Measurements from ENCODE around the gene RSRP1.

Gene RSRP1

GRCh38 chr1:25232027-25232865 lies 15.0 kb downstream of the RSRP1 start, which contains the start of gene SYF2:
TSS of gene SYF2 (minus strand) at chr1:25232502. CDS start at chr1:25232467, 35 bp downstream.
- H3K4me3 Mint-ChIP-seq: no peak within 1 kb of the TSS
- no peaks in the 10 kb centered on the region for H3K27me3 Mint-ChIP-seq (ENCODE audit: low read depth)
- H3K4me1 Mint-ChIP-seq: peaks cover 18% of the 10 kb centered on the region

GRCh38 chr1:25223471-25223870 lies 23.8 kb downstream of the RSRP1 start:
- TF ChIP-seq CTCF (IDR thresholded peaks at IDR 0.05; ENCODE audit: unreplicated experiment in 3 of 3): no peak
- Mint-ChIP-seq H3K27ac (no peak overlapping the region), H3K9me3 (no peaks in the 10 kb centered on the region), H3K4me3 (no peak overlapping the region), H3K27me3 (ENCODE audit: low read depth) (peaks cover 5% of the 10 kb centered on the region), H3K4me1 (peaks cover 5% of the 10 kb centered on the region), H3K36me3 (ENCODE audit: low read depth) (peaks cover 61% of the 10 kb centered on the region)

More at GRCh38 chr1:25232027-25232865, 15.0 kb downstream of the RSRP1 start, which contains the start of gene SYF2:
- H3K27ac Mint-ChIP-seq: no peak within 1 kb of the TSS
- no peak for TF ChIP-seq CTCF (IDR thresholded peaks at IDR 0.05; ENCODE audit: unreplicated experiment in 3 of 3)
- no peaks in the 10 kb centered on the region for H3K9me3 Mint-ChIP-seq
- H3K36me3 Mint-ChIP-seq (ENCODE audit: low read depth): peaks cover 32% of the 10 kb centered on the region

DNA sequence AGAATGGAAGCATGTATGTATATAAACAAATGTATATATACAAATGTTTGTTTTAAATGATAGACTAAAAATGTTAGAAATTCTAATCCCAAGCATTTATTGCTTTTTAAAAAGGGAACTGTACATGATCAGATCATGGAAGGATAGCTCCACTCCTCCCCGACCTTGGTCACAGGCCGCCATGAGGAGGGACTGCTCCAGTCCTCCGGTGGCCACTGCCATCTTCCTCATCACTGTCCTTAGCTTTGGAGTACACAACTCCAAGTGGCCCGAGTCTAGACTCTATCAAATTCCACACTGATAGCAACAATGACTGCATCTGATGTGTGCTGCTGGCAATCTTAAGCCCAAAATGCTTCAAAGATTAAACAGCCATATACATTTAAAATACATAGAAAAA lies 24.6 kb downstream of the RSRP1 start:
- TF ChIP-seq CTCF (IDR thresholded peaks at IDR 0.05; ENCODE audit: unreplicated experiment in 3 of 3): no peak
- no peaks in the 10 kb centered on the region for H3K9me3 Mint-ChIP-seq
- no peak overlapping the region for H3K4me3 Mint-ChIP-seq
- no peak overlapping the region for H3K27ac Mint-ChIP-seq
- H3K36me3 Mint-ChIP-seq (ENCODE audit: low read depth): peaks cover 55% of the 10 kb centered on the region
- H3K4me1 Mint-ChIP-seq: peaks cover 5% of the 10 kb centered on the region
- peaks cover 5% of the 10 kb centered on the region for H3K27me3 Mint-ChIP-seq (ENCODE audit: low read depth)

DNA sequence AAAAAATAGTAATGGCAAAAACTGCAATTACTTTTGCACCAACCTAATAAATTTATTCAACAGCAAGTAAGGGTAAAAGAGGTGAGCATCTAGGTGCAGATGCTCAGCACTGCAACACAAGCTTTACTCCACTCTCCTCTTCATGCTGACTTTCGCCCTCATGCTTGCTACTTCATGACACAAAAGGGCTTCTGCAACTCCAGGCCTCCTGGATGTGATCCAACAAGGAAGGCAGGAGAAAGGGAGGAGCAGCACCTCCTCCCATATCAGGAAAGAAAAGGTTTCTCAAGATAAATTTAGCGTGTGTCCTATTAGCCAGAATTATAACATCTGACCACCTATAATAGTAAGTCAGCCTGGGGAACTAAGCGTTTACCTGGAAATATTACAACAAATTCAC lies 26.6 kb downstream of the RSRP1 start:
- H3K4me3 Mint-ChIP-seq: no peak overlapping the region
- H3K4me1 Mint-ChIP-seq: no peaks in the 10 kb centered on the region
- no peaks in the 10 kb centered on the region for H3K9me3 Mint-ChIP-seq
- peaks cover 48% of the 10 kb centered on the region for H3K36me3 Mint-ChIP-seq (ENCODE audit: low read depth)
- no peak overlapping the region for H3K27ac Mint-ChIP-seq
- TF ChIP-seq CTCF (IDR thresholded peaks at IDR 0.05; ENCODE audit: unreplicated experiment in 3 of 3): no peak
- H3K27me3 Mint-ChIP-seq (ENCODE audit: low read depth): peaks cover 5% of the 10 kb centered on the region

- H3K4me1 Mint-ChIP-seq: no peaks in the 10 kb centered on the region
- H3K4me3 Mint-ChIP-seq: no peak overlapping the region
- H3K27me3 Mint-ChIP-seq (ENCODE audit: low read depth): peaks cover 5% of the 10 kb centered on the region
- no peaks in the 10 kb centered on the region for H3K9me3 Mint-ChIP-seq
- no peak overlapping the region for H3K27ac Mint-ChIP-seq
- TF ChIP-seq CTCF (IDR thresholded peaks at IDR 0.05; ENCODE audit: unreplicated experiment in 3 of 3): no peak
- H3K36me3 Mint-ChIP-seq (ENCODE audit: low read depth): peaks cover 45% of the 10 kb centered on the region
Observed at GRCh38 chr1:25219661-25220251, 27.5 kb downstream of the RSRP1 start.
